RPMI7951 (cell line): ENCODE measurements around the gene IFITM10. TPM values are rescaled to one million over a fixed set of nuclear protein-coding genes. Genes with fewer than 3 reads are reported as not detected.

Source experiments
- DNase-seq: peaks from one replicate; pipeline ENCODE4 v3.0.0-alpha.2; 2012; ENCODE audit warnings: low read depth
- total RNA-seq: library from RNA; depleted of rRNA; stranded (reverse); fragments of >200 nt; shearing (Covaris generic); gene quantifications from 2 replicates; pipeline ENCODE4 v1.2.3, GENCODE V29; 2014

The IFITM10 gene
- total RNA-seq, 1 experiment from 2014 or later = 4.3 TPM

DNA sequence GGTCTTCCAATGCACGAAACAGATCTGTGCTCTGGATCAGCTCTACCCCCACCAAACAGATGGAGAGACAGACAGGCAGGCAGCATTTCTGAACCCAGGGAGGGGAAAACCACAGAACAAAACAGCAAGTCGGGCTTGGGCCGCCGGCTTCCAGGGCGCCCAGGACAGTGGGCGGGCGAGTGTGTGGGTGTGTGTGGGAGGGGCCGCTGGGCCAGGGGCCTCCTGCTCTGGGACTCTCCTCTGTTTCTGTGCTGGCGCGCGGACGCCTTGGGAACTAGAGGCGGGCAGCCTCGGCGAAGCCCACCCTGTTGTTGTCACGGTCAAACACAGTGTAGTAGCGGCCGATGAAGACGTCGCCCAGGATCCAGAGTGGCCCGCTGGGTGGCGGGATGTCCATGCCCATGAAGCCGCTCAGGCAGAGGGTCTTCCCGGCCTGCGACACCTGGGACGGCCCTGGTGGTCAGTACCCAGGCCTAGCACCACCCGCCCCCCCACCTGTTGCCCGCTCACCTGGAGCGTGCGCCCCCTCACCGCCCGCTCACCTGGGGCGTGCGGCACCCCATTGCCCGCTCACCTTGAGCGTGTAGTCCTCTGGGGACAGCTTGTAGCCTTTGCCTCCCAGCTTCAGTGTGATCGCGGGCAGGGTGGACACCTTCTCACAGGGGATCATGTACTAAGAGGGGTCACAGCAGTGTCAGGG is 3.0 kb upstream of the IFITM10 start:
- no peak for DNase-seq

DNA sequence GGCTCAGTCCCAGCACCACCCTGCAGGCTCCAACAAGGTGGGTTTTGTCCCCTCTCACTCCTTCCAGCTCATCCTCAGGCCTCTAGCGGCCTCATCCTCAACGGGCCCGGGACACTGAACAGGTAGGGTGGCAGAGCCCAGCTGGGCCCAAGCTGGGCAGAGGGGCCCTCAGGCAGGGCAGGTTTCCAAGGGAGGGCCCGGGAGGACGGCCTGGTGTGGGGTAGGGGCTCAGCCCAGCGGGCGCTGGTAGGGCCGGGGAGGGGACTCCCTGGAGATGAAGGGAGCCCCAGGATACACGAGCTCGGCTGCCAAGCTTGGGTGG is 2.5 kb upstream of the IFITM10 start:
- no peak for DNase-seq

DNA sequence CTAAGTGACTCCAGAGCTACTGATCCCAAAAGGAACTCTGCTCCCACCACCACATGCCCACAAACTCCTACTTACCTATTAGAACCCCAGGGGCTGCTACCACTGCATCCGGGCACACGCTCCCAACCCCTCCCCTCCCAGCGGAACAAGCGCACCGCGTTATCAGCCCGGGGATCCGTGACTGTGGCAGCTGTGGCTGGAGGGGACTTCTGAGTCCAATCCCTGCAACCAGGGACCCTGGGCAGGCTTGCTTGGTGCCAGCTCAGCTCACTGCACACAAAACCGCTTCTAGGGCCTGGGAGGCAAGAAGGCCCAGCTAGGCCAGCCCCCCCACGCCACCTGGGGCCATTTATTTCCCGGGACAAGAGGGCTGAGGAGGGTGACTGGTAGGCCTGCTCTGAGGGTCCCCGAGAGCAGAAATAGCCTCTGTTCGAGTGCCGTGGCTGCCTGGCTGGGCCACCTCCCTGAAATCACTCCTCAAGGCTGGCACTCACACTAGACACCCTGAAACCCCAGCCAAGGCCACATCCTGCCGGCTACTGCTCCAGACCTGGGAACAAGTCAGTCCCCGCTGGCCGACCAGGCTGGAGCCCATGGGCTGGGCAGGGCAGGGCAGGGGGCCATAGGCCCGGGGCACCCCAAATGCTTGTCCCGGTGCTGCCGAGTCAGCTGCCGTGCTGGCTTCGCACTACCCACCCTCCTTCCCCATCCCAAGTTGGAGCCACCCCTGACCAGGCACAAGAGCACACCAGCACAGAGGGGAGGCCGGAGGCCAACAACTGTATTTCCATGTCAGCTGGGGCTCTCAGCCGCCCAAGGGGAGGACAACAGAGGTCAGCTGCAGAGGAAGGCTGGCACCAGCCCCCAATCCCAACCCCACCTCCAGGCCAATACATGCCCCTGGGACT is 1.9 kb upstream of the IFITM10 start:
- DNase-seq = no peak

DNA sequence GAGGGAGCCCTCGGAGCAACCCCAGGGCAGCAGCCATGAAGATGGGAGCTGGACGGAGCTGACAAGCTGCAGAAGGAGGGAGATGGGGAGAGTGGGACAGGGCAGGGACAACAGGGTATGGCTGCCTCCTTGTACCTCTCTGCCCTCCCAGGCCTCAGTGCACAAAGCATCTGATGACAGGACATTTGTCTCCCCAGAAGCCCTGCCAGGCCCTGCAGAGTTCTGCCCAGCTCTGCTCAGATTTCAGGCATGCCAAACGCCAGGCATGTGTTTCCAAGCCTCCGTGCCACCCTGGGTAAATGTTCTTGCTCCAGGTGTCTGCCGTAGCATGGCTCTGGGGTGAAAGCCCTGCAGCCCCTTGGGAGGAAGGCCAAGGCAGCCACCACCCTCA is 1.1 kb upstream of the IFITM10 start:
- DNase-seq = no peak

DNA sequence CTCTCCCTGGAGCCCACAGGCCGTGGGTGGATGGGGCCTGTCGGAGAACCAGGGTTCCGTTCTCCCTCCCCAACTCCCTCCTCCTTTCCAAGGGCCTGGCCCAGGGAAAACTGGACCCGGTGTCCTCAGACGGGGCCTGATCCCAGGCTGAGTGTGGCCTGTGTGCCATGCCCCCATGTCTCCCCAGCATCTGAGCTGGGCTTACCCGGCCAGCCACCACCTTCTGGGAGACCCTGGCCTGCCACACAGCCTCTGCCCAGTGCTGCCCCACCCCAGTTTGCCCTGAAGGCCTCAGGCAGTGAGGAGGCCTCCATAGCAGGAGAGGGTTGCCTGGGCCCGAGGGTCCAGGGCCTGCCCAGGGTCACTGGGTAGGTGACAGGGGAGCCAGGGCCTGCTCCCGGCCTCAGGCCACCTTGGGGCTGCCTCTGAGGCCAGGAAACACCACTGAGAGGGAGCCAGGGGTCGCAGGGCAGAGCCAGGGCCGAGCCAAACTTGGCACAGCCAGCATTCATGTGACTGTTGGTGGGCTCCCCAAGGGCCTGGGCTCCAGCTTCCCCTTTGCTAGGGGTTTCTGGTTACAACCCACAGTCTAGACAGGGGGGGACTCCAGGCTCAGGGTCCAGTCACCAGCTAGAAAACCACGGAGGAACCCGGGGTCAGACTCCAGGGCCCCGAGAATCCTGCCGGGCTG is 590 bp upstream of the IFITM10 start:
- DNase-seq = no peak

DNA sequence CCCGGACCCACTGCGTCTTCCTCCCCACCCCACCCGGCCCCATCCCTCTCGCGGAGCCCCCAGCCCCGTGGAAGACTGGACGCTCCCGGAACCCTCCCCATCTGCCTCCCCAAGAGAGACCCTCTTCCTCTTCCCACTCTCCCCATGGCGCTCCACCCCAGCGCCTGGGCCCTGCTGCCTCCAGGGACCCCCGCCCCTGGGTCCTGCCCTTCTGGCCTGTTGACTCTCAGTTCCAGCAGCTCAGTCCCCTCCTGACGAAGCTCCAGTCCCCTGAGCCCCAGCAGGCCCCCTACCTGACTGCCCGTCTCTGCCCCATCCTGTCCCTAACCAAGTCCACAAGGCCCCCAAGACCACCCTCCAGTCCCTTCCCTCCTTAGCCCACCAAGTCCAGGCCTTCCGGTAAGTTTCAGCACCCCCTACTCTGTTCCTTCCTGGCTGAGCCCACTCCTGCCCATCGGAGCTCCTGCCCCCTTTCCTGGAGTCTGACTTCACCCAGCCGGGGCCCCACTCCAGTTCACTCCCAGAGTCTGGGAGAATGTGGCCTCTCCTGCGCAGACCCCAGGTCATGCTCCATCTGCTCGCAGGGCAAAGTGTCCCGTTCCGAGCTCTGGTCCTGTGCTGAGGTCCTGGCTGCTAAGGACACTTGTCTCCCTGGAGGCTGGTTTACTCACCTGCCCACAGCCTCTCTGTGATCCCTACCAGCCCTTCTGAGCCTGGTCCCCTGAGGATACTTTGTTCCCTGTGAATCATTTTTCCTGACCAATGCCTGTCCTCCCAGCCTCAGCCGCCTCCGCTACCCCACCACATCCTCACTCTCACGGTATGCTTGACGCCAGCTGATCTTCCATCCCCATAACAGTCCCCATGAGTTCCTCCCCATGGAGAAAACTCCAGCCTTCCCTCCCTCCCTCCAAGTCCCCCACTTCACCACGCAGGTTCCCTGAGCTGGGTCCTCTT is 722 bp downstream of the IFITM10 start:
- DNase-seq = peak; percentile 93

DNA sequence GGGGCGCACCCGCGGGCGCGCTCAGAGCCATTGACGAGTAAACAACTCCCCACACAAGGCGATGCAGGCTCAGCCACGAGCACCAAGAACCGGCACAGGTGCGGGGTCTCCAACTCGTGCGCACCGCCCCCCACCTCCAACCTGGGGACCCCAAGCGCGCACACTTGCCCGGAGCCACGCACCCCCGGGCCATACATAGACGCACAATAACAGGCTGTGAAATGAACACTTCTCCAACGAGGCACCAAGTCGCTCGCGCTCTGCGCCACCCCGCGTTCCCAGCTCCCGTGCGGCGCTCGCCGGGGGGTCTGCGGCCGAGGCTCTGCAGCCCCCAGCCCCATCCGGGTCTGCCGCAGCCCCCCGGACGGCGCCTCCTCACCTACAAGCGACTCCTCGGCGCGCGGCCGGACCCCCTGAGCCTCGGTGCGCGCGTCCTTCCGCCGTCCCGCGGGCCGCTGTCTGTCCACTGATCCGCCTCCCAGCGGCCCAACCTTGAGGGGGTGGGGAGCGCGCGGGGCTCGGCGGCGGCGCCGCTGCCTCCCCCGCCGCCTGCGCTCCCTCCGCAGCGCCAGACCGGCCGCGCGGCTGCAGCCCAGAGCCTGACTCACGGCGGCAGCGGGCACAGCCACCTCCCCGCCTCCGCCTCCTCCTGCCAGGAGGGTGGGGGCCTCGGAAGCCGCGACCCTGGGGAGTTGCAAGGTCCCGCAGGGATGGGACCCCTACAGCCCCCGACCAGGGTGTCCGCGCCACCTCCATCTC is 1.6 kb downstream of the IFITM10 start:
- peak; percentile 60 for DNase-seq

DNA sequence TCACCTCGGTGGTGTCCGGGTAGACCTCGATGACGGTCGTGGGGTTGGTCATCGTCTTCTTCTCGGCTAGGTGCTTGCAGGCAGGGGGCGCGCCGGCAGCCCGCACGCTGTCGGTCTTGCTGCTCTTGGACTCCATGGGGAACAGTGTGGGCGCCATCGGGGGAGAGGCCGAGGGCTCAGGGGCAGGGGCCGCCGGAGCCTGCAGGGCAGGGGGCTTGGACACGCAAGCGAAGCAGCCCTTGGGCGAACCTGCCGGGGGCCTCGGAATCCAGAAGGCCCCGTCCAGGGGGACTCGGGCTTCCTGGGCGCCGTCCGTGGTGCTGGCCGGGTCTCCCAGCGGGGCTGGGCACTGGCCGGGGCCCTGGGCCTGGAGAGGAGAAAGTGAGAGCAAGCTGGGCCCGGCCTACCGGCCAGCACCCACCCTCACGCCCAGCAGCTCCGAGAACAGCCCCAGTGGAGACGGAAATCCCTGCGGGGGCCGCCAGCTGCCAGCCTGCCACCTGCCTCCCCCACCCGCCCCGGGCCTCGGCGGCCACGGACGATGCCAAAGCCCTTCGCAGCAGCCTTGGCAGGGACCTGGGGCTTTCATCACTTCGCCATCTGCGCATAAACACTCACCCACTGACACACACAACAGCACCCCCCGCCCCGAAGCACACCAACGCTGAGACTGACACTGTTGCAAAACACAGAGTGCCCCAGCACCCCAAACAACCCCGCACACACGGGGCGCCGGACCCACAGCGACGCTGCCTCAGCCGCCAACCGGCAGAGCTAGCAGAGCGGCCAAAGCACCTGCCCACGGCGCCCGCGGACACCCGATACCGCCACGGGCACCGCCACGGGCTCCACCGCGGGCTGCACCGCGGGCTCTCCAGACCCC is 2.4 kb downstream of the IFITM10 start:
- no peak for DNase-seq

DNA sequence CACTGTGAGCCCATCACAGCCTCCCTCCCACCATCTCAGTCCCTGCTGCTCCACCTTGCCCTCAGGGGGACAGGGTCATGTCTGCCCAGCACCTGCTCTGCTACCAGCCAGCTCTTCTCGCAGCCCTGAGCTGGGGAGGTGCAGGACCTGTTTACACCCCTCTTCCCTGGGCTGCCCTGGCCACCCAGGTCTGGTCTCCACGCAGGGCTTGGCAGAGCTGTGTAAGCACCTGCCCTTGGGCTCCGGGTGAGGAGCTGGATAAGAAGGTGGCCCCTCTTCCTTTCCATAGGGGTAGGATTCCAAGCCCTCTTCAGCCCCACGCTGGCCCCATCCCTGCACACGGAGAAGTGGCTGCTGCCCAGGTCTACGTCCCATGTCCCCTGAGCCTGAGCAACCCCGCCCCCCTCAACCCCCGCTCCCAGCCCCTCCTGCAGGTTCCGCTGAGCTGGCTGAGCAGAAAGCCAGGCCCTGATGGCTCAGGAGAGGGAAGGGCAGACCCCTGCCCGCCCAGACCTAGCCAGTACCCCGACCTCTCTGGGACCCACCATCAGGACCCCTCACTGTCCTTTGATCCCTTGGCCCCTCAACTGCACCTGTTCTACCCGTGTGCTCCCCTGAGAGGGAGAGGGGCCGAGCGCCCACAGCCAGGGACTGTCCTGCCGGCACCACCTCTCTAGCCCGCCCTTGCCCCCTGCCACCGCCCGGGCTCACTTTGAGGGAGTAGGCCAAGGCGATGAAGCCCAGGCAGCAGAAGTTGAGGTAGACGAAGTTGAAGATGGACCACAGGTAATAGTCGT is 3.2 kb downstream of the IFITM10 start:
- DNase-seq = no peak

DNA sequence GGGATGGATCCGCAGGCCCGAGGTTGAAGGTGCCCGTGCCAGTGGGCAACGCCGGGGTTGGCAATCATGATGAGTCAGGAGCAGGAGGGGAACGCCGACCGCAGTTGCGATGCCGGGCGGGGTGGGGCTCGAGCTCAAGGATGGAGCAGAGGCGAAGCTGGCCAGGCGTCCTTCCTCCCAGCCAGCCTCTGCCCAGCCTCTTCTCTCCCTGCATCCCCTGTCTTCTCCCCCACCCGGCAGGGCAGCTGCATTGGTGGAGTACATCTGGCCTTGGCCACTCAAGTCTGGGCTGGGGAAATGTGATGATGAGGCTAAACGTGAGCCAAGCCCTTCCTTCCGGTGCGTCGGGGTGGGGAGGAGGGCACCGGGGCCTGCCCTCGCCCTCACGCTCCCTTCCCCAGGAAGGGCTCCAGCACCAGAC is 3.9 kb downstream of the IFITM10 start:
- peak; percentile 90 for DNase-seq

DNA sequence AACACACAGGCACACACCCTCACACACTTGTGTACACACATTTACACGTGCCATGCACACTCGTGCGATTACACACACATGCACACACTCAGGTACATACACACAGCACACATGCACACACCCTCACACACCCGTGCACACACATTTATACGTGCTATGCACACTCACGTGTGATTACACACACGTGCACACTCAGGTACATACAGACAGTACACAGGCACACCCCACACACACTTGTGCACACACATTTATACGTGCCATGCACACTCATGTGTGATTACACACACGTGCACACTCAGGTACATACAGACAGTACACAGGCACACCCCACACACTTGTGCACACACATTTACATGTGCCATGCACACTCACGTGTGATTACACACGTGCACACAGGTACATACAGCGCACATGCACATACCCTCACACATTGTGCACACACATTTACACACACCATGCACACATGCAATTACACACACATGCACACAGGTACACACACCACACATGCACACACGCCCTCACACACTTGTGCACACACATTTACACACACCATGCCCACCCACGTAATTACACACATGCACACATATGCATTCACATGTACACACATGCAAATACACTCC is 4.6 kb downstream of the IFITM10 start:
- DNase-seq = no peak

DNA sequence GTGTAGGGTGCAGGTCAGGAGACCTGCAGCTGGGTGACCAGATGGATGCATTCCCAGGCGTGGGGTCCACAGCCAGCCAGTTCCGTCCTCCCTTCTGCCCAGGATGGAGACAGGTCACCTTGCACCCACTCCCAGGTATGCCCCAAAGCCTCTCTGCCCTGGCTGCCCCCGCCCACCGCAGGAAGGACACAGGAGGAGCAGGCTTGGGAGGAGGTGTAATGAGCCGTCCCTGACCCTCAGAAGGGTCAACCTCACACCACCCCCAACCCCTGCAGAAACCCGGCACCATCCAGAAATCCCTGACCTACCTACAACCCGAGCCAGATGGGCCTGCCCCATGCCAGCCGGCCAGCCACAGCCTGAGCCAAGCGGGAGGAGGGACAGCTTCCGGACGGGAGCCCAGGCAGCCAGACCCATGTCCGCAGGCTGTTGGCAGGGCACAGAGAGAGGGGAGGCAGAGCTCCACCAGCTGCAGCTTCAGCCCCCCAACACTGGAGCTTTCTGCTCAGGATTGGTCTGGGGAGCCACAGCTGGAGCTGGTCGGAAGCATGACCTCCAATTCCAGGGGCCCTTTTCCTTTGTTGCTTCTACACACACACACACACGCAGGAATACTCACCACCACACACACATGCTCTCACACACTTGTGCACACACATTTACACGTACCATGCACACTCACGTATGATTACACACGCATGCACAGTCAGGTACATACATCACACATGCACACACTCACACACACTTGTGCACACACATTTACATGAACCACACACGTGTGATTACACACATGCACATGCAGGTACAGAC is 5.3 kb downstream of the IFITM10 start:
- peak; percentile 69 for DNase-seq

DNA sequence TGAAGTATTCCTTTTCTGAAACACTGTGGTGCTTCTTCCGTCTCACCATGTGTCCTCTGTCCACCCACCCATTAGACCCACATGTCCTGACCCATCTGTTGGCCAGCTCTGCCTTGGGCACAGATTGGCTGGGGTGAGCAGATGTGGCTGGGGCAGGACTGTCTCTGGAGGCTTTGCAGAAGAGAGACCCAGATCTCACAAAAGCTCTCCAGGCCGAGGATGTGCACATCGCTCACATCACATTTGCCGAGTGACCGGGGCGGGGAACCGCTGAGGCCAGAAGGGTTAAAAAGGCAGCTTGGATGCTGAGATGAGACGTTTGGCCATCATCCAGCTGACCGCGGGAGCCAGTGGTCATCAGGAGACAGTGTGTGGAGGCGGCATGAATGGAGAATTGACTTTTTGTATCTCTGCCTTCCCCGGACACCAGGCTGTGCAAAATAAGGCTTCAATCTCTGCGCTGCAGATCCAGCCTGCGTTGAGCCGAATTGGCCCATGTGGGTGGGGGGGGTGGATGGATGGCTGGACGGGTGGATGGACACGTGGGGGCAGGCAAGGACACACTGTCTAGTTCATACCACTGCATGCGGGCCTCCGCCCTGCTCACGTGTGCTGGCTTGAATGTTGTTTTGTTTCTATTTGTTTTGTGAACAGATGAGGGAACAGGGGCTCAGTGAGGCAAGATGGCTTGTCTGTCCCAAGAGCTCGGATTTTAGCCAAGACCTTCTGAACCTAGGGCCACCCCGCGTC is 6.1 kb downstream of the IFITM10 start:
- DNase-seq = peak; percentile 62

DNA sequence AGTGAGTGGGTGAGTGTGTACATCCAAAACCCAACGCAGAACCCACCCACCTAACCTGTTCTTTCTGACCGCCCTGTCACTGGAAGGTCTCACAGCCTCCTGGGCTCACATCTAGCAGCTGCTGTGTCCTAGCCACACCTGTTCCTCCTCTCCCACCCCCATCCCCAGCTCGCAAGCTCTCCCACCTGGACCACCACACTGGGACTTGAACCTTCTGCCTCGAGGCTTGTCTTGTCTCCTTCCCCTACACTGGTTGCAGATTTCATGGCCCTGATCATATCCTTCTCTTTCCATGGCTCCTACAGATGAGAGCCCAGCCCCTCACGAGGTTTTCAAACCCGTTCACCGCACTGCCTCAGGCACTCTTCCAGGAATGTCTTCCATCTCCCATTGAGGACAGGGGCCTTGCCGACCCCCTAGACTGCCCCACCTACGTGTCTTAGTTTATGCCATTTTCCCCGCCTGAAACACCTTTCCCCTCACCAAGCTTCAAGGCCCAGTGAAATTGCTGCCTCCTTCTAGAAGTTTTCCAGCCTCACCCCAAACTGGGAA is 6.7 kb downstream of the IFITM10 start:
- no peak for DNase-seq

DNA sequence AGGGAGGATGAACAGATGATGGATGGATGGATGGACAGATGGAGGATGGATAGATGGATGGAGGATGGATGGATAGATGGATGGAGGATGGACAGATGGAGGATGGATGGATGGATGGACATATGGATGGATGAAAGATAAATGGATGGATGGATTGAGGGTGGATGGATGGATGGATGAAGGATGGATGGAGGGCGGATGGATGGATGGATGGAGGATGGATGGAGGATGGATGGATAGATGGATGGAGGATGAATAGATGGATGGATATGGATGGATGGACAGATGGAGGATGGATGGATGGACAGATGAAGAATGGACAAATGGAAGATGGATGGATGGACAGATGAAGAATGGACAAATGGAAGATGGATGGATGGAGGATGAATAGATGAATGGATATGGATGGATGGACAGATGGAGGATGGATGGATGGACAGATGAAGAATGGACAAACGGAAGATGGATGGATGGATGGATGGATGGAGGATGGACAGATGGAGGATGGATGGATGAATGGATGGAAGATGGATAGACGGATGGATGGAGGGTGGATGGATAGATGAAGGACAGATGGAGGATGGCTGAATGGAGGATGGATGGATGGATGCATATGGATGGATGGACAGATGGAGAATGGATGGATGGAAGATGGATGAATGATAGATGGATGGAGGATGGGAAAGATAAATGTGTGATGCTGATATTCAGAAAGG is 7.4 kb downstream of the IFITM10 start:
- DNase-seq = no peak

DNA sequence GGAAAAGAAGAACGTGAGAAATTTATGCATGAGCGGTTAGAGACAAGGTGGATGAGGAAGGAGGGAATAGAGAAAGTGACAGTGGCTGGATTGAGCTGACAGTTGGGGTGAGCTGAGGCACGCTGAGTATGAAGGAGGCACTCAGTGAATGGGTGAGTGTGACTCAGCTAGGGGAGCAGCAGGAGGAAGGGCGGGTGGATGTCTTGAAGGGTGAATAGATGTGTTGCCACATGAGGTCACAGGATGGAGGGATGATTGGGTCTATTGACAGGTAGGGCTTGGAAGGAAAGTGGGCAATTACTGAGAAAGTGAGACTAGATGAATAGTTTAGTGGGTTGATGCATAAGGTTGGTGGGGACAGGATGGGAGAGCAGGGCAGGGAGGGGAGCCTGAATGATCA is 8.0 kb downstream of the IFITM10 start:
- DNase-seq = no peak
